BLaER1 treated with 17β-estradiol and CSF1 and Interleukin-3, amounts not matched to agents 10 nM and 100 nM (cell line): ENCODE data around the gene PISD.

Experiments
- H3K27ac ChIP-seq, 11 experiments: shearing (Covaris generic); formaldehyde crosslinking; 2 replicates each; pipeline ENCODE4 v1.8.1; 2022
- H3K27me3 ChIP-seq, 11 experiments: shearing (Covaris generic); formaldehyde crosslinking; 2 replicates each; pipeline ENCODE4 v1.8.1; 2022
- H3K36me3 ChIP-seq, 11 experiments: shearing (Covaris generic); formaldehyde crosslinking; 2 replicates each; pipeline ENCODE4 v1.8.1; 2022
- H3K4me1 ChIP-seq, 10 experiments: shearing (Covaris generic); formaldehyde crosslinking; 2 replicates each; pipeline ENCODE4 v1.8.1; 2022
- H3K4me2 ChIP-seq, 11 experiments: shearing (Covaris generic); formaldehyde crosslinking; 2 replicates each; pipeline ENCODE4 v1.8.1; 2022
- H3K4me3 ChIP-seq, 10 experiments: shearing (Covaris generic); formaldehyde crosslinking; 2 replicates each; pipeline ENCODE4 v1.8.1; 2022
- H3K9ac ChIP-seq, 11 experiments: shearing (Covaris generic); formaldehyde crosslinking; 2 replicates each; pipeline ENCODE4 v1.8.1; 2022
- H3K9me3 ChIP-seq, 11 experiments: shearing (Covaris generic); formaldehyde crosslinking; replicated peaks in 1 of 11; 2 replicates each; pipeline ENCODE4 v1.8.1; 2022
- H4K20me1 ChIP-seq, 11 experiments: shearing (Covaris generic); formaldehyde crosslinking; 2 replicates each; pipeline ENCODE4 v1.8.1; 2022
- Cebpa-rat ChIP-seq, 11 experiments: shearing (Covaris generic); IDR thresholded peaks; 2 replicates each; pipeline ENCODE4 v1.8.1; 2022

PISD gene

GRCh38 chr22:31614781-31615490 is 47.1 kb downstream of the PISD start:
- Histone ChIP-seq H3K36me3 (peaks cover 32 to 56% (median 43%) of the 10 kb centered on the region in 11 experiments), H3K27ac (peak overlapping the region; percentile 21 to 79 (median 68); a peak in 21 of 22 replicates)

GRCh38 chr22:31613904-31614296 is 48.1 kb downstream of the PISD start:
- H3K27me3 ChIP-seq, result no peaks in the 10 kb centered on the region

More at GRCh38 chr22:31614781-31615490, 47.1 kb downstream of the PISD start:
- Histone ChIP-seq H3K27me3 (no peaks in the 10 kb centered on the region), H3K9ac (peak overlapping the region; percentile 46 to 73 (median 62); a peak in 21 of 22 replicates), H3K4me1 (peaks cover 52 to 62% (median 58%) of the 10 kb centered on the region in 10 experiments), H3K4me3 (peak overlapping the region in 2 of 10 experiments; percentile 8 to 26; a peak in 3 of 20 replicates), H3K4me2 (peak overlapping the region; percentile 79 to 95 (median 89)), H3K9me3 (no peaks in the 10 kb centered on the region), H4K20me1 (peaks cover 3 to 61% (median 37%) of the 10 kb centered on the region in 11 experiments; a peak in 19 of 22 replicates)
- no peak for TF ChIP-seq Cebpa-rat (IDR thresholded peaks at IDR 0.05)

DNA sequence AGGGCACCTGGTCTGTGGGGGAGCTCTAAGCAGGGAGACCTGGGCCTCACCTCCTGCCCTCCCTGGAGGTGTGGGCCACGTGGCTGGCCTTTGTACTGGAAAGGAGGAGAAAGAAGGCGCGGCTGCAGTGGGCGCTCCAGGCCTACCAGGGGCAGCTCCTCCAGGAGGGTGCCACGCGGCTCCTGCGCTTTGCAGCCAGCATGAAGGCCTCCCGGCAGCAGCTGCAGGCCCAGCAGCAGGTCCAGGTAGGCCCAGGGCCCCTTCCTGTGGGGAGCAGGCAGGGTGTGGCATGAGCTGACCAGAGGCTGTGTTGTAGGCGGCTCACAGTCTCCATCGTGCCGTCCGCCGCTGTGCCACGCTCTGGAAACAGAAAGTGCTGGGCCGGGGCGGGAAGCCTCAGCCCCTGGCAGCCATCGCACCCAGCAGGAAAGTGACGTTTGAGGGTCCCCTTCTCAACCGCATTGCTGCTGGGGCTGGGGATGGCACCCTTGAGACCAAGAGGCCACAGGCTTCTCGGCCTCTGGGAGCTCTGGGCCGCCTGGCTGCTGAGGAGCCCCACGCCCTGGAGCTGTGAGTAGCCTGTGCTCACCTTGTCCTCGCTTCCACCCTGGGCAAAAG is 48.6 kb downstream of the PISD start:
- H3K4me2 ChIP-seq, result peak overlapping the region; percentile 79 to 95 (median 89)
- H3K4me3 ChIP-seq, result no peak overlapping the region
- no peaks in the 10 kb centered on the region for H3K27me3 ChIP-seq
- no peaks in the 10 kb centered on the region for H3K9me3 ChIP-seq
- H3K36me3 ChIP-seq, result peaks cover 18 to 48% (median 28%) of the 10 kb centered on the region in 11 experiments
- H4K20me1 ChIP-seq, result peaks cover 3 to 51% (median 24%) of the 10 kb centered on the region in 11 experiments; a peak in 17 of 22 replicates
- H3K27ac ChIP-seq, result peak overlapping the region in 7 of 11 experiments; percentile 23 to 79 (median 65); a peak in 13 of 22 replicates
- H3K4me1 ChIP-seq, result peaks cover 52 to 62% (median 56%) of the 10 kb centered on the region in 10 experiments
- H3K9ac ChIP-seq, result peak overlapping the region in 9 of 11 experiments; percentile 14 to 73 (median 62); a peak in 11 of 22 replicates
- TF ChIP-seq Cebpa-rat (IDR thresholded peaks at IDR 0.05), result no peak

More at GRCh38 chr22:31613904-31614296, 48.1 kb downstream of the PISD start:
- H3K27ac ChIP-seq, result peak overlapping the region in 10 of 11 experiments; percentile 49 to 79 (median 69); a peak in 18 of 22 replicates
- peaks cover 52 to 62% (median 58%) of the 10 kb centered on the region in 10 experiments for H3K4me1 ChIP-seq
- TF ChIP-seq Cebpa-rat (IDR thresholded peaks at IDR 0.05), result no peak
- H3K9me3 ChIP-seq, result no peaks in the 10 kb centered on the region
- H3K4me2 ChIP-seq, result peak overlapping the region; percentile 79 to 95 (median 89)
- H4K20me1 ChIP-seq, result peaks cover 3 to 56% (median 28%) of the 10 kb centered on the region in 11 experiments; a peak in 17 of 22 replicates
- H3K9ac ChIP-seq, result peak overlapping the region; percentile 14 to 73 (median 62); a peak in 18 of 22 replicates
- H3K36me3 ChIP-seq, result peaks cover 22 to 51% (median 33%) of the 10 kb centered on the region in 11 experiments
- no peak overlapping the region for H3K4me3 ChIP-seq

GRCh38 chr22:31612891-31613285 is 49.1 kb downstream of the PISD start:
- Histone ChIP-seq H3K4me1 (peaks cover 50 to 61% (median 53%) of the 10 kb centered on the region in 10 experiments), H3K27ac (peak overlapping the region in 6 of 11 experiments; percentile 36 to 79 (median 69); a peak in 10 of 22 replicates), H3K36me3 (peaks cover 13 to 48% (median 26%) of the 10 kb centered on the region in 11 experiments), H3K9ac (peak overlapping the region in 7 of 11 experiments; percentile 14 to 73 (median 64); a peak in 4 of 22 replicates), H3K4me2 (peak overlapping the region; percentile 79 to 95 (median 89); a peak in 15 of 22 replicates), H3K9me3 (no peaks in the 10 kb centered on the region), H3K4me3 (no peak overlapping the region), H3K27me3 (no peaks in the 10 kb centered on the region), H4K20me1 (peaks cover 3 to 47% (median 19%) of the 10 kb centered on the region in 11 experiments; a peak in 17 of 22 replicates)
- no peak for TF ChIP-seq Cebpa-rat (IDR thresholded peaks at IDR 0.05)

GRCh38 chr22:31611061-31611760 is 50.8 kb downstream of the PISD start:
- TF ChIP-seq Cebpa-rat (IDR thresholded peaks at IDR 0.05), result no peak
- H3K9me3 ChIP-seq, result no peaks in the 10 kb centered on the region
- H3K9ac ChIP-seq, result peak overlapping the region in 2 of 11 experiments; percentile 18 to 47; a peak in 1 of 22 replicates
- H3K27me3 ChIP-seq, result no peaks in the 10 kb centered on the region
- H3K4me2 ChIP-seq, result peak overlapping the region in 2 of 11 experiments; percentile 17 to 23; a peak in 3 of 22 replicates
- peaks cover 0 to 33% (median 4%) of the 10 kb centered on the region in 11 experiments; a peak in 13 of 22 replicates for H4K20me1 ChIP-seq
- H3K36me3 ChIP-seq, result peaks cover 0 to 44% (median 20%) of the 10 kb centered on the region in 11 experiments; a peak in 11 of 22 replicates
- 0 out of 22 replicates have a peak overlapping the region, but pooled peaks of 1 of the 11 experiments have one; percentile 25 for H3K27ac ChIP-seq
- peaks cover 34 to 48% (median 43%) of the 10 kb centered on the region in 10 experiments for H3K4me1 ChIP-seq
- H3K4me3 ChIP-seq, result no peak overlapping the region

DNA sequence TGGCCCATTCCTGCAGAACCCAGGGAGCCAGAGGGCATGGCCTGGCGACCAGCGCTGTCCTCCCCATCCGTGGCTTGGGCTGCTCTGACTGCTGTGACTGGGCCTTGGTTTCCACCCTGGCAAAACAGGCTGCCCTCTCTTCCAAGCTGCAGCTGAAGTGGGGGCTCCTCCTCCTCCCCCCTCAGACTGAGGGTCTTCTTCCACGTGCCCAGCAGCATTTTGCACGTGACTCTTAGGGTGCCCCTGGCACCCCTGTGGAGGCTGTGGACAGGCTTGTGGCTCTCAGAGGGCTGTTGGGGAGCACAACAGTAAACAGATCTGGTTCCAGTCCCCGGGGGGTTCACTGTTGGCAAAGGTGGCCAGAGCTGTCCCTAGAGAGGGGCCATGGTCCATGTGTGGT is 51.4 kb downstream of the PISD start:
- peak overlapping the region in 2 of 11 experiments; percentile 17 to 23; a peak in 3 of 22 replicates for H3K4me2 ChIP-seq
- H4K20me1 ChIP-seq, result peaks cover 0 to 27% (median 0%) of the 10 kb centered on the region in 11 experiments; a peak in 7 of 22 replicates
- H3K36me3 ChIP-seq, result peaks cover 3 to 47% (median 23%) of the 10 kb centered on the region in 11 experiments; a peak in 11 of 22 replicates
- H3K4me3 ChIP-seq, result no peak overlapping the region
- H3K9me3 ChIP-seq, result no peaks in the 10 kb centered on the region
- 0 out of 22 replicates have a peak overlapping the region, but pooled peaks of 1 of the 11 experiments have one; percentile 25 for H3K27ac ChIP-seq
- peak overlapping the region in 1 of 11 experiments; percentile 18; a peak in 2 of 22 replicates for H3K9ac ChIP-seq
- peaks cover 28 to 42% (median 37%) of the 10 kb centered on the region in 10 experiments for H3K4me1 ChIP-seq
- TF ChIP-seq Cebpa-rat (IDR thresholded peaks at IDR 0.05), result no peak
- no peaks in the 10 kb centered on the region for H3K27me3 ChIP-seq

- H3K27ac ChIP-seq, result no peak overlapping the region; a peak in 1 of 22 replicates
- H3K4me1 ChIP-seq, result peaks cover 19 to 33% (median 29%) of the 10 kb centered on the region in 10 experiments
- no peak overlapping the region for H3K4me3 ChIP-seq
- H3K27me3 ChIP-seq, result no peaks in the 10 kb centered on the region
- peaks cover 0 to 27% (median 0%) of the 10 kb centered on the region in 11 experiments; a peak in 4 of 22 replicates for H4K20me1 ChIP-seq
- peaks cover 5 to 55% (median 25%) of the 10 kb centered on the region in 11 experiments; a peak in 12 of 22 replicates for H3K36me3 ChIP-seq
- TF ChIP-seq Cebpa-rat (IDR thresholded peaks at IDR 0.05), result no peak
- no peak overlapping the region for H3K4me2 ChIP-seq
- no peak overlapping the region for H3K9ac ChIP-seq
- H3K9me3 ChIP-seq, result no peaks in the 10 kb centered on the region
Measured at GRCh38 chr22:31609716-31610115, 52.3 kb downstream of the PISD start.

DNA sequence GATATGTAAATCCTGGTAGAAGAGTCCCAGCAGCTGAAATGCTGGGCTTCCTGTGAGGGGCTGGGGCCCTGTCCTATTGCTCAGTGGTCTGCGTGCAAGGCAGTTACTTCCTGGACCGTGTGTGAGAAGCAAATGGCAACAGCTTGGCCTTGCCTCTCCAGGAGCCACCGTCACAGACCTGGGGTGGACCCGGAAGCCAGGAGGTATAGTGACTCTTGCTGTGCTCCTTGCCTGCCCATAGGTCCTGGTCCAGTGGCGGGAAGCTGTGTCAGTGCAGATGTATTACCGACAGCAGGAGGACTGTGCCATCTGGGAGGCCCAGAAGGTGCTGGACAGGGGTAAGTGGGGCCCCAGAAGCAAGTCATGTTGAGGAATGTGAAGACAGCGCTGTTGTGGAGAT is 54.3 kb downstream of the PISD start:
- TF ChIP-seq Cebpa-rat (IDR thresholded peaks at IDR 0.05), result no peak
- Histone ChIP-seq H3K4me2 (no peak overlapping the region), H3K9me3 (no peaks in the 10 kb centered on the region), H3K27me3 (no peaks in the 10 kb centered on the region), H3K4me1 (peaks cover 0 to 14% (median 9%) of the 10 kb centered on the region in 10 experiments; a peak in 11 of 20 replicates), H4K20me1 (peaks cover 0 to 27% (median 0%) of the 10 kb centered on the region in 11 experiments; a peak in 2 of 22 replicates), H3K27ac (no peak overlapping the region), H3K4me3 (no peak overlapping the region), H3K36me3 (peaks cover 15 to 75% (median 38%) of the 10 kb centered on the region in 11 experiments; a peak in 21 of 22 replicates), H3K9ac (no peak overlapping the region)
